ENCODE results near the gene TMEM141. TPM values are rescaled to one million over a fixed set of nuclear protein-coding genes. Genes with fewer than 3 reads are reported as not detected.

Gene TMEM141
- total RNA-seq, 5 donors from 2014 or later (not counting 1 experiment from before 2014, with no cell fraction given) = 24.4 to 53.5 (median 45.8) TPM

DNA sequence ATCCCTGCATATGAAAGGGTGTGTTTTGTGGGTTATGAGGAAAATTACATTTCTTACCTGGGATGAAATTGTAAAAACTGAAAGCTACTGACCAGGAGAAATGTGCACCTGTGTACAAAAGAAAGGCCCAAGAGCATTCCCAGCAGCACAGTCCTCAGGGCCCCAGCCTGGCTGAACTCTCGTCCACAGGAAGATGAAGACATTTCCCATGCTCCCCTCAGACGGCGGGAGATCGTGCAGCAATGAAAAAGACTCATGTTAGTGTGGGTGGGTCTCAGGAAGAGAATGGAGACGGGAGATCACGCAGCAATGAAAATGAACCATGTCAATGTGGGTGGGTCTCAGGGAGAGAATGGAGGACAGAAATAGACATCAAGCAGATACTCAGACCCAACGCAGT, 14.2 kb upstream of the TMEM141 start:
- CTCF ChIA-PET = no interaction called here

DNA sequence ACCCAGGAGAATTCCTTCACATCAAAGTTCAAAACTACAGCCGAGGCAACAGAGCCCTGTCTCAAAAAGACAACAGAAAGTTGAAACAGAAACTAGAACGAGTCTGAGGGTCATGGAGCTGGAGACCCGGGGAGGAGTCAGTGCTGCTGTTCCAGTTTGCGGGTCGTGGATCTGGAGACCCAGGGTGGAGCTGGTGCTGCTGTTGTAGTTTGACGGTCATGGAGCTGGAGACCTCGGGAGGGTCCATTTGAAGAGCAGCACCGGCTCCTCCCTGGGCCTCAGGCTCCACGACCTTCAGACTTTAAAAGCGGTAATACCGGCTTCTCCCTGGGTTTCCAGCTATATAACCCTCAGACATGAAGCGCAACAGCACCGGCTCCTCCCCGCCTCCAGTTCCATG, 13.8 kb upstream of the TMEM141 start:
- no peak overlapping the region for H3K27ac ChIP-seq (ENCODE audit: low read length)
- H3K27me3 ChIP-seq (replicated peaks in 1 of 2; ENCODE audit: control insufficient read depth in 2 of 2, extremely low read depth in 1 of 2, insufficient read depth in 2 of 2, low read length in 1 of 2) = peaks cover 0 to 34% of the 10 kb centered on the region in 2 experiments
- 80% methylated on average over 11 of the region's 14 CpGs for WGBS (ENCODE audit: insufficient coverage)
- no peaks in the 10 kb centered on the region for H3K4me1 Mint-ChIP-seq
- no peak for DNase-seq
- H3K4me3 Mint-ChIP-seq = no peak overlapping the region
- no peaks in the 10 kb centered on the region for H3K4me1 ChIP-seq (ENCODE audit: control insufficient read depth in 1 of 2, extremely low read depth in 1 of 2, insufficient read depth in 2 of 2, low read length in 2 of 2)
- H3K9me3 ChIP-seq = no peaks in the 10 kb centered on the region
- ATAC-seq (replicated peaks in 1 of 4) = no peak
- ChIA-PET CTCF (interaction anchor here (0.7 to 1.1 kb wide), 3 partner anchors 9 to 257 kb away, joined by 3 read pairs; no protein-coding TSS in a partner anchor), POLR2A (no interaction called here)
- H3K27me3 Mint-ChIP-seq = peaks cover 8 to 26% of the 10 kb centered on the region in 2 donors
- no peaks in the 10 kb centered on the region for H3K36me3 Mint-ChIP-seq
- no peak overlapping the region for H3K27ac Mint-ChIP-seq
- H3K36me3 ChIP-seq (ENCODE audit: control insufficient read depth in 2 of 2, extremely low read depth in 1 of 2, insufficient read depth in 1 of 2, low read length in 1 of 2) = no peaks in the 10 kb centered on the region
- peaks cover 0 to 6% (median 0%) of the 10 kb centered on the region in 3 donors for H3K9me3 Mint-ChIP-seq
- H3K4me3 ChIP-seq (ENCODE audit: control insufficient read depth in 1 of 2, extremely low read depth in 1 of 2, low read length in 1 of 2) = no peak overlapping the region

More for the DNA sequence above, 14.2 kb upstream of the TMEM141 start:
- Histone ChIP-seq H3K27me3 (replicated peaks in 1 of 2; ENCODE audit: control insufficient read depth in 2 of 2, extremely low read depth in 1 of 2, insufficient read depth in 2 of 2, low read length in 1 of 2) (peaks cover 0 to 34% of the 10 kb centered on the region in 2 experiments), H3K36me3 (ENCODE audit: control insufficient read depth in 2 of 2, extremely low read depth in 1 of 2, insufficient read depth in 1 of 2, low read length in 1 of 2) (no peaks in the 10 kb centered on the region), H3K27ac (ENCODE audit: low read length) (no peak overlapping the region), H3K4me3 (ENCODE audit: control insufficient read depth in 1 of 2, extremely low read depth in 1 of 2, low read length in 1 of 2) (no peak overlapping the region), H3K9me3 (no peaks in the 10 kb centered on the region), H3K4me1 (ENCODE audit: control insufficient read depth in 1 of 2, extremely low read depth in 1 of 2, insufficient read depth in 2 of 2, low read length in 2 of 2) (no peaks in the 10 kb centered on the region)
- no peak overlapping the region for H3K4me3 Mint-ChIP-seq
- H3K27ac Mint-ChIP-seq = no peak overlapping the region
- no CpG with 5 or more reads among the region's 7 CpGs for WGBS (ENCODE audit: insufficient coverage)
- H3K36me3 Mint-ChIP-seq = no peaks in the 10 kb centered on the region
- POLR2A ChIA-PET = no interaction called here
- ATAC-seq (replicated peaks in 1 of 4) = no peak
- peaks cover 0 to 6% (median 0%) of the 10 kb centered on the region in 3 donors for H3K9me3 Mint-ChIP-seq
- no peak for DNase-seq
- H3K4me1 Mint-ChIP-seq = no peaks in the 10 kb centered on the region
- peaks cover 8 to 26% of the 10 kb centered on the region in 2 donors for H3K27me3 Mint-ChIP-seq

DNA sequence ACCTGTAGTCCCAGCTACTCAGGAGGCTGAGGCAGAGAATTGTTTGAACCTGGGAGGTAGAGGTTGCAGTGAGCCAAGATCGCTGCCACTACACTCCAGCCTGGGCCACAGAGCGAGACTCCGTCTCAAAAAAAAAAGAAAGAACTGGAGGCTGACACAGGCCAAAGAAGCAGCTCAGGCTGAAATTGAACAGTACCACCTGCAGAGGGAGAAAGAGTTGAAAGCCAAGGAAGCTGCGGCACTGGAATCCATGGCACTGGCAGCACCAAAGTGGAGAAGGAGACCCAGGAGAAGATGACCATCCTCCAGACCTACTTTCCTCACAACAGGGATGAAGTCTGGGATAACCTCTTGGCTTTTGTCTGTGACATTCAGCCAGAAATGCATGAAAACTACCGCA, 11.3 kb upstream of the TMEM141 start:
- Mint-ChIP-seq H3K9me3 (no peaks in the 10 kb centered on the region), H3K27ac (no peak overlapping the region), H3K4me1 (no peaks in the 10 kb centered on the region), H3K4me3 (no peak overlapping the region), H3K27me3 (peaks cover 8 to 22% of the 10 kb centered on the region in 2 donors), H3K36me3 (no peaks in the 10 kb centered on the region)
- Histone ChIP-seq H3K36me3 (ENCODE audit: control insufficient read depth in 2 of 2, extremely low read depth in 1 of 2, insufficient read depth in 1 of 2, low read length in 1 of 2) (no peaks in the 10 kb centered on the region), H3K27me3 (replicated peaks in 1 of 2; ENCODE audit: control insufficient read depth in 2 of 2, extremely low read depth in 1 of 2, insufficient read depth in 2 of 2, low read length in 1 of 2) (peaks cover 0 to 27% of the 10 kb centered on the region in 2 experiments), H3K27ac (ENCODE audit: low read length) (no peak overlapping the region), H3K9me3 (no peaks in the 10 kb centered on the region), H3K4me3 (ENCODE audit: control insufficient read depth in 1 of 2, extremely low read depth in 1 of 2, low read length in 1 of 2) (no peak overlapping the region), H3K4me1 (ENCODE audit: control insufficient read depth in 1 of 2, extremely low read depth in 1 of 2, insufficient read depth in 2 of 2, low read length in 2 of 2) (no peaks in the 10 kb centered on the region)
- POLR2A ChIA-PET = no interaction called here
- no peak for DNase-seq
- WGBS (ENCODE audit: insufficient coverage) = 59% methylated on average over 4 of the region's 5 CpGs
- CTCF ChIA-PET = no interaction called here
- no peak for ATAC-seq (replicated peaks in 1 of 4)

DNA sequence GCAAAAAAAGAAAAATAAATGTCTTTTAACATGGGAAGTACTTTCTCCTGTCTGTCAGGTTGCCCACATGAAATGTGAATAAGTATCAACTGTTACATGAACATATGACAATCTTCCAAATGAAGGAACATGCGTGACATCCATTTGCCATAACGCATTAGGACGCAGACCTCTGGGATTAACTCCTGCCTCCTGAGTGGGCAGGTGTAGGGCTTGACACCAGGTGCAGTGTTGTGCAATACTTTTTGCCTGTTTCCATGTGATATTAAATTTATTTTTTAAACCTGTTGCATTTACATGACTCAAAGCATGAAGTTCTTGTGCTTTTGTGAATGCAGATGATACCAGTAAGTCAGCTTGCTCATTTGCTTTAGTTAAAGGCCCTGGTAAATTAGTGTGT, 8.7 kb upstream of the TMEM141 start:
- H3K27ac Mint-ChIP-seq = no peak overlapping the region
- no peaks in the 10 kb centered on the region for H3K9me3 ChIP-seq
- peaks cover 0 to under 1% (median under 1%) of the 10 kb centered on the region in 3 donors for H3K4me1 Mint-ChIP-seq
- POLR2A ChIA-PET = no interaction called here
- H3K4me3 Mint-ChIP-seq = no peak overlapping the region
- peaks cover 0 to under 1% of the 10 kb centered on the region in 2 experiments for H3K4me1 ChIP-seq (ENCODE audit: control insufficient read depth in 1 of 2, extremely low read depth in 1 of 2, insufficient read depth in 2 of 2, low read length in 2 of 2)
- DNase-seq (no peak), ATAC-seq (replicated peaks in 1 of 4) (no peak)
- no peak overlapping the region for H3K4me3 ChIP-seq (ENCODE audit: control insufficient read depth in 1 of 2, extremely low read depth in 1 of 2, low read length in 1 of 2)
- peaks cover 0 to 20% of the 10 kb centered on the region in 2 experiments for H3K27me3 ChIP-seq (replicated peaks in 1 of 2; ENCODE audit: control insufficient read depth in 2 of 2, extremely low read depth in 1 of 2, insufficient read depth in 2 of 2, low read length in 1 of 2)
- H3K27me3 Mint-ChIP-seq = peaks cover 8 to 17% of the 10 kb centered on the region in 2 donors
- no peaks in the 10 kb centered on the region for H3K9me3 Mint-ChIP-seq
- H3K36me3 ChIP-seq (ENCODE audit: control insufficient read depth in 2 of 2, extremely low read depth in 1 of 2, insufficient read depth in 1 of 2, low read length in 1 of 2) = no peaks in the 10 kb centered on the region
- H3K36me3 Mint-ChIP-seq = no peaks in the 10 kb centered on the region
- CTCF ChIA-PET = no interaction called here
- no CpG with 5 or more reads among the region's 3 CpGs for WGBS (ENCODE audit: insufficient coverage)
- H3K27ac ChIP-seq (ENCODE audit: low read length) = no peak overlapping the region

DNA sequence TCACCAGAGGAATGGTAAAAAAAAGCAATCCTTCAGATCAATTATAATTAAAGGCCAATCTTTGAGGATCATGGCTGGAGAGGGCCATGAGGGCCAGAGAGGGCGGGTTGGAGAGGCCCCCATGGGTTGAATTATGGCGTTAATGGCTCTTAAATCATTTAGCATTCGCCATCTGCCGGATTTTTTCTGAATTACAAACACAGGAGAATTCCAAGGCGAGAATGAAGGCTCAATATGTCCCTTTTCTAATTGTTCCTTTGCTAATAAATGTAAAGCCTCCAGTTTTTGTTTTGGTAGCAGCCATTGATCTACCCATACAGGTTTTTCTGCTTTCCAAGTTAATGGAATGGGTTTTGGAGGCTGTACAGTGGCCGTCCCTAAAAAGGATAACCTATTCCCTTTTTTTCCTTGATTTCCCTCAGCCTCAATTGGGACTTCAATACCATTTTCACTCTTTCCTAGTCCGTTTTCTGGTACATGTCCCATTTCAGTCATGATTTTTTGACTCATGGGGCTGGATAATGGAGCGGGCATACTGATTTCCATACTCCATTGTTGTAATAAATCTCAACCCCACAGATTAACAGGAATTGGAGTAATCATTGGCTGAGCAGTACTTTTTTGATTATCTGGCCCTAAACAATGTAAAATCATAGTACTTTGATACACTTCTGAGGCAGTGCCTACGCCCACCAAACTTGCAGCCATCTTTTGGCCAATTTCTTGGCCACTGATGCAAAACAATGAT, 6.7 kb upstream of the TMEM141 start:
- CTCF ChIA-PET = interaction anchor here in 1 of 2 donors (0.5 kb wide), 1 partner anchor 283 kb away, joined by 3 read pairs; no protein-coding TSS in a partner anchor
- POLR2A ChIA-PET = no interaction called here
- WGBS (ENCODE audit: insufficient coverage) = no CpG with 5 or more reads among the region's 9 CpGs

DNA sequence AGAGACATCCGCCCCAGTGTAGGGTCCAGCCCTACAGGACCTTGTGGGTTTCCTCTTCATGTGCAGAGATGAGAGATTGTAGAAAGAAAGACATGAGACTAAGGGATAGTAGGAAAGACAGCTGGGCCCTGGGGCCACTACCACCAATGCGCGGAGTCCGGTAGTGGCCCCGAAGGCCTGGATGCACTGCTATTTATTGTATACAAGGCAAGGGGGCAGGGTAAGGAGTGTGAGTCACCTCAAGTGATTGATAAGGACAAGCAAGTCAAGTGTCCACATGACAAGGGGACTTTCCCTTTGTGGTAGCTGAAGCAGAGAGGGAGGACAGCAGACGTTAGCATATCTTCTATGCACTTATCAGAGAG, 6.2 kb upstream of the TMEM141 start:
- Mint-ChIP-seq H3K4me1 (peaks cover 0 to 11% (median 5%) of the 10 kb centered on the region in 3 donors), H3K27ac (no peak overlapping the region), H3K4me3 (no peak overlapping the region), H3K36me3 (no peaks in the 10 kb centered on the region), H3K27me3 (peaks cover 0 to 3% of the 10 kb centered on the region in 2 donors), H3K9me3 (no peaks in the 10 kb centered on the region)
- Histone ChIP-seq H3K9me3 (no peaks in the 10 kb centered on the region), H3K27ac (ENCODE audit: low read length) (no peak overlapping the region), H3K4me3 (ENCODE audit: control insufficient read depth in 1 of 2, extremely low read depth in 1 of 2, low read length in 1 of 2) (no peak overlapping the region), H3K36me3 (ENCODE audit: control insufficient read depth in 2 of 2, extremely low read depth in 1 of 2, insufficient read depth in 1 of 2, low read length in 1 of 2) (no peaks in the 10 kb centered on the region), H3K27me3 (replicated peaks in 1 of 2; ENCODE audit: control insufficient read depth in 2 of 2, extremely low read depth in 1 of 2, insufficient read depth in 2 of 2, low read length in 1 of 2) (peaks cover 0 to 4% of the 10 kb centered on the region in 2 experiments), H3K4me1 (ENCODE audit: control insufficient read depth in 1 of 2, extremely low read depth in 1 of 2, insufficient read depth in 2 of 2, low read length in 2 of 2) (peaks cover 0 to 8% of the 10 kb centered on the region in 2 experiments)
- DNase-seq = peak in 1 of 35 experiments; percentile 28
- ATAC-seq (replicated peaks in 1 of 4) = peak in 3 of 4 experiments; percentile 36 to 60 (median 39)
- ChIA-PET POLR2A (no interaction called here), CTCF (no interaction called here)
- 80% methylated on average over 2 of the region's 6 CpGs for WGBS (ENCODE audit: insufficient coverage)

More for the DNA sequence above, 6.7 kb upstream of the TMEM141 start:
- ATAC-seq (replicated peaks in 1 of 4) = no peak
- no peaks in the 10 kb centered on the region for H3K9me3 Mint-ChIP-seq
- Histone ChIP-seq H3K27me3 (replicated peaks in 1 of 2; ENCODE audit: control insufficient read depth in 2 of 2, extremely low read depth in 1 of 2, insufficient read depth in 2 of 2, low read length in 1 of 2) (peaks cover 0 to 7% of the 10 kb centered on the region in 2 experiments), H3K9me3 (no peaks in the 10 kb centered on the region), H3K4me1 (ENCODE audit: control insufficient read depth in 1 of 2, extremely low read depth in 1 of 2, insufficient read depth in 2 of 2, low read length in 2 of 2) (peaks cover 0 to 6% of the 10 kb centered on the region in 2 experiments), H3K27ac (ENCODE audit: low read length) (no peak overlapping the region), H3K36me3 (ENCODE audit: control insufficient read depth in 2 of 2, extremely low read depth in 1 of 2, insufficient read depth in 1 of 2, low read length in 1 of 2) (no peaks in the 10 kb centered on the region), H3K4me3 (ENCODE audit: control insufficient read depth in 1 of 2, extremely low read depth in 1 of 2, low read length in 1 of 2) (no peak overlapping the region)
- peaks cover 0 to 11% (median 5%) of the 10 kb centered on the region in 3 donors for H3K4me1 Mint-ChIP-seq
- H3K36me3 Mint-ChIP-seq = no peaks in the 10 kb centered on the region
- H3K27me3 Mint-ChIP-seq = peaks cover 0 to 3% of the 10 kb centered on the region in 2 donors
- no peak overlapping the region for H3K27ac Mint-ChIP-seq
- DNase-seq = peak in 2 of 35 experiments; percentile 4 to 43
- no peak overlapping the region for H3K4me3 Mint-ChIP-seq

All from T-cell (primary cell).